Thyroid gland (tissue), 4 donors: ENCODE measurements around the gene WIPF2. TPM values are rescaled to one million over a fixed set of nuclear protein-coding genes. Genes with fewer than 3 reads are reported as not detected.

Experiments used
- DNase-seq, 2 donors: peaks; one replicate each; pipeline ENCODE4 v3.0.0-alpha.2; 2019
- H3K27ac ChIP-seq, 3 donors: fragments of 200-600 bp; sonication (generic); 1 replicate in 2 of 3; 2 replicates in 1 of 3; pipeline ENCODE4 v1.5.1; 2016 to 2019; ENCODE audit warnings: mild to moderate bottlenecking in 1 of 3, moderate library complexity in 1 of 3
- H3K27me3 ChIP-seq: fragments of 200-600 bp; sonication (generic); one replicate; pipeline ENCODE4 v1.5.1; 2019
- H3K36me3 ChIP-seq, 2 donors: fragments of 200-600 bp; sonication (generic); one replicate each; pipeline ENCODE4 v1.5.1; 2016 to 2019
- H3K4me1 ChIP-seq, 2 donors: fragments of 200-600 bp; sonication (generic); one replicate each; pipeline ENCODE4 v1.5.1; 2017 to 2019
- H3K4me3 ChIP-seq, 3 donors: fragments of 200-600 bp; sonication (generic); replicated peaks in 1 of 3; 1 replicate in 2 of 3; 2 replicates in 1 of 3; pipeline ENCODE4 v1.5.1; 2016; ENCODE audit warnings: mild to moderate bottlenecking in 1 of 3
- H3K9me3 ChIP-seq: fragments of 200-600 bp; sonication (generic); one replicate; pipeline ENCODE4 v1.5.1; 2017
- CTCF ChIP-seq, 6 experiments: fragments of 200-600 bp in 3 of 6; fragments of 450-650 bp in 3 of 6; sonication (generic) in 3 of 6; IDR thresholded peaks; one replicate each; pipeline ENCODE4 v1.5.1; 2016 to 2019; ENCODE audit warnings: antibody characterized with exemption in 6 of 6, mild to moderate bottlenecking in 2 of 6, inconsistent platforms in 1 of 6, moderate library complexity in 1 of 6
- POLR2A ChIP-seq, 2 donors: fragments of 450-650 bp; IDR thresholded peaks; one replicate each; pipeline ENCODE4 v1.6.1; 2017; ENCODE audit warnings: antibody characterized with exemption in 2 of 2, mild to moderate bottlenecking in 2 of 2, moderate library complexity in 1 of 2
- WGBS, 2 donors: methylation state at CpG; one replicate each; pipeline ENCODE4 v1.1.5; 2017; 5-methylcytosine and 5-hydroxymethylcytosine counted together
- intact Hi-C: fragments of 100-400 bp; cut with DNase I; formaldehyde crosslinking; loops from one replicate; pipeline ENCODE4 v1.15.1; 2023
- total RNA-seq, 4 donors: library from RNA; depleted of rRNA; stranded (reverse); fragments of >200 nt; gene quantifications; one replicate each; pipeline ENCODE4 v1.2.3, GENCODE V29; 2016

The WIPF2 gene
- total RNA-seq, 4 donors from 2014 or later, result 13.2 to 14.6 (median 14.5) TPM

DNA sequence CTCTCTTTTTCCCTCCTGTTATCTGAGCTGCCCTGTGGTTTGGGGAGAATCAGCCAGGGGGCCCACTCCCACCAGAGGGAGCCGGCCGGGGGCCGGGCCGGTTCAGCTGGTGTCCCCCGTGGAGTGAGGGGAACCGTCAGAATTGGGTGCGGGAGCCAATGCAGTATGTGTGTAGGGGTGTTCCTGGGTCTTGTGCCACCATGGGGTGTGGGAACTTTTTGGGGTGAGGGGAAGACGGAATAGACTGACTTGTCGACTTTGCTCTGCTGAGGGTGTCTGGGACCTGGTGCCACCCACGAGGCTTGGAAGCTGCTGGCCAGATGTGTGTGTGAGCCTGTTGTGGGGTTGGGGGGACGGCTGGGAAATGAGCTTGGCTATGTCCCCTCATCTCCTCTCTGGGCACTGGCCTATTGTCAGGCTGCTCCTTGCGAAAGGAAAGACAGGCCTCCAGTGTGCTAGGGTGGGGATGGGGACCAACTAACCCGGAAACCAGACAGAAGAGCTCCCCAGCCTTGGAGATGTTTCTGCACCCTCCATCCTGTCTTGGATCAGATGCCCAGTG lies 99.8 kb downstream of the WIPF2 start:
- Histone ChIP-seq H3K4me1 (peaks cover 85 to 86% of the 10 kb centered on the region in 2 donors), H3K36me3 (no peaks in the 10 kb centered on the region), H3K4me3 (peak overlapping the region; percentile 76 to 95 (median 94)), H3K9me3 (no peaks in the 10 kb centered on the region), H3K27ac (peak overlapping the region; percentile 70 to 96 (median 93)), H3K27me3 (no peaks in the 10 kb centered on the region)
- DNase-seq, result peak in 1 of 2 donors; percentile 9
- TF ChIP-seq CTCF (IDR thresholded peaks at IDR 0.05), result peak in 1 of 6 experiments; percentile 15
- TF ChIP-seq POLR2A (IDR thresholded peaks at IDR 0.05), result no peak
- intact Hi-C loops, result no loop called here
- WGBS, 2 donors, result 16 to 39% methylated on average over 2 to 13 of the region's 13 CpGs

- intact Hi-C loops, result no loop called here
- peaks cover 80 to 85% of the 10 kb centered on the region in 2 donors for H3K4me1 ChIP-seq
- peak; percentile 44 to 51 for DNase-seq
These were observed 100.8 kb downstream of the WIPF2 start for GRCh38 chr17:40319651-40320540.

GRCh38 chr17:40320756-40321523 lies 101.8 kb downstream of the WIPF2 start:
- Histone ChIP-seq H3K9me3 (no peaks in the 10 kb centered on the region), H3K27ac (peak overlapping the region; percentile 59 to 96 (median 93)), H3K36me3 (no peaks in the 10 kb centered on the region), H3K27me3 (no peaks in the 10 kb centered on the region), H3K4me1 (peaks cover 83 to 85% of the 10 kb centered on the region in 2 donors), H3K4me3 (peak overlapping the region in 1 of 3 donors; percentile 6)
- intact Hi-C loops, result no loop called here
- 44 to 46% methylated on average over 13 to 19 of the region's 19 CpGs for WGBS, 2 donors
- TF ChIP-seq POLR2A (IDR thresholded peaks at IDR 0.05) (peak in 1 of 2 donors; percentile 12), CTCF (IDR thresholded peaks at IDR 0.05) (no peak)
- DNase-seq, result peak; percentile 56 to 62

More at GRCh38 chr17:40319651-40320540, 100.8 kb downstream of the WIPF2 start:
- Histone ChIP-seq H3K9me3 (no peaks in the 10 kb centered on the region), H3K27ac (peak overlapping the region in 2 of 3 donors; percentile 93 to 96), H3K36me3 (no peaks in the 10 kb centered on the region), H3K4me3 (peak overlapping the region in 1 of 3 donors; percentile 95), H3K27me3 (no peaks in the 10 kb centered on the region)
- WGBS, 2 donors, result 52 to 66% methylated on average over 11 of the region's 11 CpGs
- TF ChIP-seq CTCF (IDR thresholded peaks at IDR 0.05) (no peak), POLR2A (IDR thresholded peaks at IDR 0.05) (no peak)

GRCh38 chr17:40321524-40321929 lies 102.4 kb downstream of the WIPF2 start:
- no peaks in the 10 kb centered on the region for H3K9me3 ChIP-seq
- WGBS, 2 donors, result 72% methylated on average over 4 of the region's 4 CpGs; no CpG with 5 or more reads in 1 of the 2 donors
- peak overlapping the region in 1 of 3 donors; percentile 22 for H3K4me3 ChIP-seq
- H3K4me1 ChIP-seq, result peaks cover 83 to 85% of the 10 kb centered on the region in 2 donors
- H3K36me3 ChIP-seq, result no peaks in the 10 kb centered on the region
- intact Hi-C loops, result no loop called here
- H3K27me3 ChIP-seq, result no peaks in the 10 kb centered on the region
- TF ChIP-seq CTCF (IDR thresholded peaks at IDR 0.05), result no peak
- DNase-seq, result no peak
- peak overlapping the region; percentile 59 to 96 (median 93) for H3K27ac ChIP-seq
